CD1c-positive myeloid dendritic cell (primary cell): ENCODE data around the gene WFDC2.

ENCODE experiments used
- DNase-seq: peaks from one replicate; pipeline ENCODE4 v3.0.0-alpha.2; 2016; ENCODE audit errors: extremely low spot score

The WFDC2 gene

GRCh38 chr20:45497971-45498494 is 28.5 kb downstream of the WFDC2 start:
- no peak for DNase-seq

DNA sequence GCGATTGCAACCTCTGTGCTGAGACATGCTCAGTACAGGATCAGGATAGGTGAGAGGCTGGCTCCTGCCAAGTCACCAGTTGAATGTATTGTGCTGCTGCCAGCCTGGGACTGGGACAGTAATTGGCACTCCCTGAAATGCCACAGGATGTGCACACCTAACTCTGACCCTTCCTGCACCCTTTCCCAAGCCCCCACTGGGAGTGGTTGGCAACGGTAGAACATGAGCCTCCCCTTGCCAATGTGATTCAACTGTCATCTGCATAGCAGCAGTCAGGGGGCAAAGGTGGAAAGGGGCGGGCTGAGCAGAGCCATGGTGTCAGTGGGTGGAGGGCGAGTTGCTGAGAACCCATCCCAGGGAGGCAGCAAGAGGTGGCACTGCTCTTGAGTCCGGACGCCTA is 30.5 kb downstream of the WFDC2 start:
- no peak for DNase-seq

- no peak for DNase-seq
Measured at GRCh38 chr20:45501600-45501999, 32.0 kb downstream of the WFDC2 start.

DNA sequence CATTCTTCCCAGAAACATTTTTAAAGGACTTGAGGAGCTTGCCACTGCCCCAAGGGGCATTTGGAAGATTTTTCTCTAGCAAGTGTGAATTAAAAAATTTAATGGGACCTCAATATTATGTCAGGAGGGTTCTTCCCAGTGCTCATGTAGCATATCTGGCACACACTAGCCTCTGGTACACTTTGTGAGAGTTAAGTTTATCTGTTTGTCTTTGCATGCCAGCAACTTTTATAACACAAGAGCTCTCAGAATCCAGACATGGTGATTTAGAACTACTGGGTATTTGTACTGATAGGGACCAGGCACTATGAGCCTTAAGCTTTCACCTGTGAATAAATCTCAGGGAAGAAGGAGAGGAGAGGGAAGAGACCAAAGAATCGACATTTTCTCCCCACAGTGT is 33.0 kb downstream of the WFDC2 start:
- no peak for DNase-seq

GRCh38 chr20:45503403-45503802 is 33.9 kb downstream of the WFDC2 start:
- no peak for DNase-seq

DNA sequence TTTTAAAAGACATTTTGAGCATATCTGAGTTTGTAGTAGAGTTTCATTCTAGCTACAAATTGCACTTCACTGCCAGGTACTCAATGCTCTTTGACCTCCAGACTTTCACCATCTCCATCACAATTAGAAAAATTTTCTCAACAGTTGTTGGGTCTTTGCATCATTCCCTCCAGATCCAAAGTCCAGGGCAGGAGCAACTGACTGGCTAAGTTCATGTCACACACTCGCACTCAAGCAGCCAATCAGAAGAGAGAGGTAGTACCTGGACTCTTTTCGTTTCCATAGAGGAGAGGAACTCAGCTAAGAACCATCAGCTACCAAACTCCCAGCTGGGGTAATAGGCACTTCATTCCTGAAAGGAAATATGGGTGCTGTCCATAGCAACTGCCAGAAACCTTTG is 36.8 kb downstream of the WFDC2 start:
- DNase-seq = no peak

DNA sequence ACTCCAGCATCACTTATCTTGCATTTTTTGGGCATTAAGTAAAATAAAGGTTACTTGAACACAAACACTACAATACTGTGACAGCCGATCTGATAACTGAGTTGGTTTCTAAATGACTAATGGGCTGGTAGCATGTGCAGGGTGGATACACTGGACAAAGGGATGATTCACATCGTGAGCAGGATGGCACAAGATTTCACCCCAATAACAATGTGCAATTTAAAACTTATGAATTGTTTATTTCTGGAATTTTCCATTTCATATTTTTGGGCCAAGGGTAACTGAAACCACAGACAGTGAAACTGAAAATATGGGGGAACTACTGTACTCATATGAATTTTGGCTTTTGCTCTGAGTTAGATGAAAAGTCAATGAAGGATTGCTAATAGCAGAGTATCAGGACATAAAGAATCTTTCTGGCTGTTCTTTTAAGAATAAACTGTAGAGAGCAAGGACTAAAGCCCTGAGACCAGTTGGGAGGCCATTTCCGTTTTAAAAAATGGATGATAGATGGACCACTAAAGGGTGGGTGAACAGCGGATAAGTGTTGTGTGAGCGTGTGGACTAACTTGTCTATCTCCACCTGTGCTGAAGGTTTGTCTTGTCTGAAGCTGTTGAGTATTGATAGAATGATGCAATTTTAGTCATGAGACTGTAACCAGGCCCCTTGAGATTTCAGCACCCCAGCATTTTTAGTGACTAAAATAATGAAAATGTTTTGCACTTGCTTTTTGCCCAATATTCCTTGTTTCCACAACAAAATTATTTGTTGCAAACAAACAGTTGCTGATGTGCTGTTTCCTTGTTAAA is 37.7 kb downstream of the WFDC2 start:
- DNase-seq = no peak

DNA sequence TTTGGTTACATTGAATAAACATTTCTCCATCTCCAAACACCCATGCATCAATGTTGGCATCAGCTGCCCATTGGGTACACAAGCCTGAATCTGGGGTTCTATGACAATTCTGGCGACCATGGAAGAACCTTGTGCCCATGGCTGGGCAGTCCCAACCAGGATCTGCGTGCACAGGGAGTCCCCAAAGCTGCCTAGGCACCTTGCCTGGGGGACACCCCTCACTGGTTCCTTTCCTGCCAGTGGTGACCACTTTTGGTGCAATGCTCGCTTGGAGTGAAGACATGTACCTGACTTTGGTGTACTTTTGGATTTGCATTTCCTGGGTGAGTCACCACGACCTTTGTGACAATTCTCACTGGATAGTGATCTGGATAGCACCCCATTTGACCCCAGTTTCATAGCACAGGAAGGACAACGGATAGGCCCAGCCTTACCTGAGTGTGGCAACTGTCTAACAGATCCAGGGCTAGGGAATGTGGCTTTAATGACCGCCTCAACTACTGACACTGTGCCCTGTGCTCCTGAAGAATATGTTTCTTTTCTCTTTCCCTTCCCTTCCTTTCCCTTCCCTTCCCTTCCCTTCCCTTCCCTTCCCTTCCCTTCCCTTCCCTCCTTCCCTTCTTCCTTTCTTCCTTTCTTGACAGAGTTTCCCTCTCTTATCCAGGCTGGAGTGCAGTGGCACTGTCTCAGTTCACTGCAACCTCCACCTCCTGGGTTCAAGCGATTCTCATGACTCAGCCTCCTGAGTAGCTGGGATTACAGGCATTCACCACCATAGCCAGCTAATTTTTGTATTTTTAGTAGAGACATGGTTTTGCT is 38.7 kb downstream of the WFDC2 start:
- no peak for DNase-seq

- no peak for DNase-seq
Measured at GRCh38 chr20:45509091-45509490, 39.5 kb downstream of the WFDC2 start.

DNA sequence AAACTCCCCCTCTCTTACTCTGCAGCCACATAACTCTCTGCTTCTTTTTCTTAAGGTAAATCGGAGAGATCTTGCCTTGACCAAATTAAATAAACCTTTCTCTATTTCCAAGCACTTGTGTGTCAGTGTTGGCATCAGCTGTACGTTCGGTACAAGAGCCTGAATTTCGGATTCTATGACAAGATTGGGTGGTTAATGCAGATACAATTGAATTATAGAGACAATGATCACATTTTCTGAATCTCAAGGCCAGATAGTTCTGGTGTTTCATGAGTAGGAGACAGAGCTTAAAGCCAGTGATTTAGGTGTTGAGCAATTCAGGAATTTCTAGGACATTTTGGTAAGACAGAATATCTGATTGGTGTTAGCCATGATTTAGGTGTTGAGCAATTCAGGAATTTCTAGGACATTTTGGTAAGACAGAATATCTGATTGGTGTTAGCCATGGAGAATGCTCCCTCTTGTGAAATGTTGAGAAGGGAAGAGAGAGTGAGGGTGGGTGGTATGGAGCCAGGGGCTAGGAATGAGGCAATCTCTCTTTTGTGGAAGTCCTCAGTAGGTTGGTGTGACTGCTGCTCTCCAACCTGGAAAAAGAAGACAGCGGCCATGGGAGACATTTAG is 40.8 kb downstream of the WFDC2 start:
- DNase-seq = no peak

GRCh38 chr20:45515147-45515913 is 45.8 kb downstream of the WFDC2 start, which contains the start of gene SPINT3:
Gene SPINT3, minus strand, starts transcription at chr20:45515622. Its CDS starts 14 bp downstream, at chr20:45515608.
- no peak for DNase-seq

DNA sequence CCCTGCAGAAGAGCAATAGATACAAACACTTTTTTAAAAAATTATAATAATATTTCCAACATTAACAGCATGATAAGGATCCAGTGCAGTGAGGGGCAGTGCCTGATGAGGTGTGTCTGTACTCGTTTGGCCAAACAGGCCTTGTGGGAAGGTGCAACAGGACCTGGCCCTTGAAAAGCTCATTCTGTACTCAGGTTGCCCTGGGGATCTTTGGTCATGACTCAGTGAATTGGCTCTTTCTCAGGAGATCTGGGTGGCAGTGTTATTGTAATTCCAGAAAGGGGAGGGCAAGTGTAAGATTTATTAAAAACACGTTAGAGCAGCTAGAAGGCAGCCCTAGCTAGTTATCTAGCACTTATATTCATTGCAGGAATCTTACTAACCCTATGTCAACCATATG is 48.7 kb downstream of the WFDC2 start:
- DNase-seq = no peak

GRCh38 chr20:45523821-45524220 is 54.3 kb downstream of the WFDC2 start:
- no peak for DNase-seq

DNA sequence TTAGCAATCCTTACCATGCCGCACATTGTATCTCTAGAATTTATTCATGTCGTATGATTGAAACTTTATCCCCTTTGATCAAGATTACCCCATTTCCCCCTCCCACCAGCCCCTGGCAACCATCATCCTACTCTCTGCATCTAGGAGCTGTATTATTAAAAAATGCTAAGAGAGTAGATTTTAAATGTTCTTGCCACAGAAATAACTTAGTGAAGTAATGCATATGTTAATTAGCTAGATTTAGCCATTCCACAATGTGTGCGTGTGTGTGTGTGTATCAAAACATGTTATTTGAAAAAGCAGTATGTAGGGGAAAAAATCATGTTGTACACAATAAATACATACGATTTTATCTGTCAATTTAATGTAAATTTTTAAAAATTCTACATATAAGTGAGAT is 57.7 kb downstream of the WFDC2 start:
- DNase-seq = no peak
